Activated T-cell treated with anti-CD3 and anti-CD28 coated beads, Interleukin-2, amount 50 U/mL, for 48 hours (primary cell): ENCODE data around the gene SLC12A9.

Experiments used
- DNase-seq, 2 experiments: peaks; one replicate each; pipeline ENCODE4 v3.0.0-alpha.2; 2020

Gene SLC12A9

GRCh38 chr7:100886142-100886935 is 33.8 kb downstream of the SLC12A9 start:
- DNase-seq, result no peak

- no peak for DNase-seq
Observed at GRCh38 chr7:100886936-100887515, 34.5 kb downstream of the SLC12A9 start.

GRCh38 chr7:100887516-100888290 is 35.2 kb downstream of the SLC12A9 start:
- DNase-seq, result peak; percentile 63 to 65

GRCh38 chr7:100888291-100888987 is 35.9 kb downstream of the SLC12A9 start:
- peak in 1 of 2 experiments; percentile 44 for DNase-seq

GRCh38 chr7:100888988-100889750 is 36.7 kb downstream of the SLC12A9 start, which contains the start of gene UFSP1:
UFSP1 (minus strand) TSS chr7:100889715; CDS start chr7:100889271, 444 bp downstream.
- no peak for DNase-seq

GRCh38 chr7:100890653-100891567 is 38.4 kb downstream of the SLC12A9 start:
- peak in 1 of 2 experiments; percentile 27 for DNase-seq

- DNase-seq, result no peak
Observed at GRCh38 chr7:100891568-100892247, 39.2 kb downstream of the SLC12A9 start.

- DNase-seq, result no peak
Observed at GRCh38 chr7:100892364-100893317, 40.1 kb downstream of the SLC12A9 start.

- DNase-seq, result no peak
Observed at GRCh38 chr7:100893318-100893895, 40.9 kb downstream of the SLC12A9 start.

- no peak for DNase-seq
Observed at GRCh38 chr7:100893910-100894721, 41.6 kb downstream of the SLC12A9 start.

GRCh38 chr7:100894860-100895700 is 42.6 kb downstream of the SLC12A9 start:
- peak; percentile 80 for DNase-seq

- no peak for DNase-seq
Observed at GRCh38 chr7:100895701-100895955, 43.1 kb downstream of the SLC12A9 start, which contains the start of gene ACHE. ACHE (minus strand) TSS chr7:100895888; CDS start chr7:100894232, 1,656 bp downstream.

- DNase-seq, result peak; percentile 46 to 57
Observed at GRCh38 chr7:100895956-100896731, 43.6 kb downstream of the SLC12A9 start.

GRCh38 chr7:100896732-100897608 is 44.5 kb downstream of the SLC12A9 start:
- DNase-seq, result peak in 1 of 2 experiments; percentile 43
